H1 (cell line): ENCODE data around the gene LYPD6. TPM values are rescaled to one million over a fixed set of nuclear protein-coding genes. Genes with fewer than 3 reads are reported as not detected.

Experiments used
- ATF3 ChIP-seq: IDR thresholded peaks from 2 replicates; pipeline ENCODE4 v1.6.1; 2011; ENCODE audit warnings: low read depth, mild to moderate bottlenecking, low read length; ENCODE audit not compliant: insufficient read depth
- polyA plus RNA-seq, 7 experiments: library from polyadenylated mRNA; depleted of rRNA in 3 of 7; stranded (reverse) in 5 of 7; unstranded in 2 of 7; fragments of >200 nt in 5 of 7; fragments of 200-250 nt in 2 of 7; gene quantifications; 1 replicate in 5 of 7; 2 replicates in 1 of 7; 4 replicates in 1 of 7; pipeline versions ENCODE4 v1.2.1 to v1.2.3, GENCODE V29; 2011 to 2013; ENCODE audit warnings: missing spikeins in 2 of 7, mixed read lengths in 2 of 7
- total RNA-seq: library from RNA; stranded (reverse); fragmentation: NEBNext Ultra II Directional; extraction: Animal tissue kit (Norgen Biotek cat#: 25700); gene quantifications from 2 replicates; pipeline ENCODE4 v1.2.1, GENCODE V29; 2021

LYPD6 gene
- total and polyA plus RNA-seq, 2 of the 8 experiments (the other 6 are each of a cell fraction or from before 2014, with no cell fraction given): 5.6 to 8.9 TPM

- TF ChIP-seq ATF3: no peak
Observed at GRCh38 chr2:149456285-149456684, 125.9 kb downstream of the LYPD6 start (continued).
